Fibroblast of peridontal ligament (primary cell): ENCODE data around the gene IGFALS.
A peak's percentile ranks its signal among the peaks of the same experiment; 100 is the strongest.

Source experiments
- DNase-seq: peaks from one replicate; pipeline ENCODE4 v3.0.0-alpha.2; 2010; ENCODE audit errors: extremely low read depth

The IGFALS gene

GRCh38 chr16:1790261-1790610 is 3.3 kb downstream of the IGFALS start:
- DNase-seq, result no peak

- no peak for DNase-seq
Measured at GRCh38 chr16:1789643-1790045, 3.9 kb downstream of the IGFALS start.

DNA sequence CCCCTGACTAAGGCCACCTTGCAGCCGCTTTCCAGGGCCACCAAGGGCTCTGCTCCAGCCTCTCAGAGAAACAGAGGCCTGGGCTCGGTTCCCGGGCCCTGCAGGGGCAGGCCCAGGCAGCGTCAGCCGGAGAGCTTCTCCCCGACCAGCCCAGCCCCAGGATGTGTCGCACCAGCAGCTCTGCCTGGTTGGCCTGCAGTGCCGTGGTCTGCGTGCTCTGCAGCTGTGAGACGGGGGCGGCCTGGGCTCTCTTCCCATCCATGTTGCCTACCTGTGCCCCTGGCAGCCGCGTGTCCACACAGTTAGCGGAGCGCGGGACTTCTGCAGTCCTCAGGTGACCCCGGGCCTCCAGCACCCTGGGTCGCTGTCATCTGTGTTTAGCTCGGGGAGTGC is 4.8 kb downstream of the IGFALS start:
- DNase-seq, result no peak

GRCh38 chr16:1788095-1788707 is 5.3 kb downstream of the IGFALS start:
- no peak for DNase-seq

DNA sequence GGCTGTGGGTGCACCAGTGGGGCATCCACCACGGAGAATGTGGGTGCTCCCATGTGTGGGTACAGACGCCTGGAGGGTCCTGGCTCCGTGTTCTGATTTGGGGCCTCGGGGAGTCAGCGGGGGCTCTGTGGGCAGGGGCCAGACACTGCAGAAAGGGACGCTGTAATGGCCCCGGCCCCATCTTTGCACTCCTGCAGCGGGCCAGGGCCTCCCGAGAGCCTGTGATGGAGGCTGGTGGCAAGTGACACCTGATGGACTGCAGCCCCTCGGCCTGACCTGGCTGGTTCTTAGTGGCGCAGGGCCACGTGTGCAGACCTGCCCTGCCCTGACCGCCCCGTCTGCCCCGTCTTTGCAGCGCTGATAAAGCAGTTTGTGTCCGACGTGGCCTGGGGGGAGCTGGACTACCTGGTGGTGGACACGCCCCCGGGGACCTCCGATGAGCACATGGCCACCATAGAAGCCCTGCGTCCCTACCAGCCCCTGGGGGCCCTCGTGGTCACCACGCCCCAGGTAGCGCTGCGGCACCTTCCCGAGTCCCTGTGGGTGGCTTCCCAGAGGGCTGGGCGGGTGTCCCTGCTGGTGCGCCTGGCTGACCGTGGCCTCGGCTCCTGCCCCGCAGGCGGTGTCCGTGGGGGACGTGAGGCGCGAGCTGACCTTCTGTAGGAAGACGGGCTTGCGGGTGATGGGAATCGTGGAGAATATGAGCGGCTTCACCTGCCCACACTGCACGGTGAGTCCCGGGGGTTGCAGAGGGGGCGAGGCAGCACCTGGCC is 6.0 kb downstream of the IGFALS start:
- DNase-seq, result no peak

- DNase-seq, result no peak
Measured at GRCh38 chr16:1787056-1787321, 6.5 kb downstream of the IGFALS start.

DNA sequence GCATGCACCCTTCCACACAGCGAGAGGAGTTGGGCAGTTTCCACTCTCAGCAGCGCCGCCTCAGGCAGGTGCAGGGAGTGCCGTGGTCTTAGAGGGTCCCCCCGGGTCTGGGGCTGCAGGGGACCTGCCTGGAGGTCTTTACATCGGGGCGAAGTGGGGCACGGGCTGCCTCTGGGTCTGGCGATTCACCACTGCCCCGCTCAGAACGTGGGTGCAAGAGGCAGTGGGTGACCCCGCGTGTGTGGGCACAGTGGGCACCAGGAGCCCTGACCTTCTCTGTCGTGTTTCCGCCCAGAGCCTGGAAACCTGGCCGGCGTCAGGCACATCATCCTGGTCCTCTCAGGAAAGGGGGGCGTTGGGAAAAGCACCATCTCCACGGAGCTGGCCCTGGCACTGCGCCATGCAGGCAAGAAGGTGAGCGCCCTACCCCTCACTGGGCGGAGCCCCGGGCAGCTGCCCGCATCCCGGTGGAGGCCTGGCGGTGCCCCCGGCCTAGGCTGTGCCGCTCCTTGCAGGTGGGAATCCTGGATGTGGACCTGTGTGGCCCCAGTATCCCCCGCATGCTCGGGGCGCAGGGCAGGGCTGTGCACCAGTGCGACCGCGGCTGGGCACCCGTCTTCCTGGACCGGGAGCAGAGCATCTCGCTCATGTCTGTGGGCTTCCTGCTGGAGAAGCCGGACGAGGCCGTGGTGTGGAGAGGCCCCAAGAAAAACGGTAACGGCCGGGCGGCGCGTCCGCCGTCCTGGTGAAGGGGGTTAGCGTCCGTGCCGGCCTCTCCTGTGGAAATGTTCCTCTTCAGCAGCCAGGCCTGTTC is 7.1 kb downstream of the IGFALS start:
- no peak for DNase-seq

DNA sequence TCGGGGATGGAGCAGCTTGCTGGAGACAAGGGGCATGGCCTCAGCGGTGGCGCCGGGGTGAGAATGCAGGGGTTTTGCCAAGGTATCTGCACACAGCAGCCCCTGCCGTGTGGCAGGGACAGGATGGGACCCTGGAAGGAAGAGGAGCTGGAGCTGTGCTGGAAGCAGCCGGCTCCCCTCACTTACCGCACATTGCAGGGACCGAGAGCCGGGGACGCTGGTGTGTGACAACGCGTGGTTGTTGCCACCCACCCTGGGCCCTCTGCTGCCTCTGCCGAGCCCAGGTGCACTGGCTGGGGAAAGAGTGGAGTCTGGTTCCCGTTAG is 7.7 kb downstream of the IGFALS start:
- DNase-seq, result no peak

- no peak for DNase-seq
Measured at GRCh38 chr16:1784977-1785845, 8.3 kb downstream of the IGFALS start.

DNA sequence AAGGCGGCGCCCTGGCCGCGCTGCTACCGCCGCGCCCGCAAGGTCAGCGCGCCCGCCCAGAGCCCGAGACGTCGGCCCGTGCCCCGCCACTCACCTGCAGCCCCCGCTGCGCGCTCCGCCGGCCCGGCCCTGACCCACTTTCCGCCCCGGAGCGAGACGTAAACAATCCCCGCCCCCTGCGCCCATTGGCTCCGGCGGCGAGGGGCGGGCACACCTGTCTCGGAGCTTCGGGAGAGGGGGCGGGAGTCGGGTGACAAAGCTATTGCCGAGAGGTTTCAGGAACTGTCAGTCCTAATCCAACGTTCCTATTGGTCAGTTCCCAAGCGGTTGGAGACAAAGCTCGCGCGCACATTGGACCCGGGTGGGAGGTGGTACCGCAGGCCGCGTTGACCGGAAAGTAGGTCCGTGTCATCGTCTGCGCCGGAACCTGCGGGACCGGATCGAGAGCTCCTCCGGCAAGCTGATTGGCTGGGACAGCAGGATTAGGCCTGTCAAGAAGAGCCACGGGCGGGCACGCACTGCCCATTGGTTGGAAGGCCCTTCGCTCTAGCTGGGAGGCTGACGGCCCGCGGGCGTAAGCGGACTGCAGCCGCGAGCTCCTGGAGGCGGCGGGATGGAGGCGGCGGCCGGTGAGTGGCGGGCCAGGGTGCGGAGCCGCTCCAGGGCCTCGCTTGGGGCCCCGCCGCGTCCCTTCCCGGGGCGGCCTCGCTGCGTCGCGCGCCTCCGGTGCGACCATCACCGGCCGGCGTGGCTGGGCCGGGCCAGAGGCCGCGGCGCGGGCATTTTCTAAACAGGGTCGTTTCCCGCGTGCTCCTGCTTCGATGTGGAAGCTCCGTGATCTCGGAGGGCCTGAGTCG is 10.9 kb downstream of the IGFALS start, which contains the start of the genes NUBP2 and SPSB3:
Gene NUBP2 (plus strand): TSS at position 553 of the 857 bp plus-strand sequence. CDS start 61 bp downstream, at position 614.
Gene SPSB3 (minus strand): TSS at position 164 of the 857 bp plus-strand sequence. CDS start 1,088 bp downstream, outside the sequence.
- peak; percentile 100 for DNase-seq

DNA sequence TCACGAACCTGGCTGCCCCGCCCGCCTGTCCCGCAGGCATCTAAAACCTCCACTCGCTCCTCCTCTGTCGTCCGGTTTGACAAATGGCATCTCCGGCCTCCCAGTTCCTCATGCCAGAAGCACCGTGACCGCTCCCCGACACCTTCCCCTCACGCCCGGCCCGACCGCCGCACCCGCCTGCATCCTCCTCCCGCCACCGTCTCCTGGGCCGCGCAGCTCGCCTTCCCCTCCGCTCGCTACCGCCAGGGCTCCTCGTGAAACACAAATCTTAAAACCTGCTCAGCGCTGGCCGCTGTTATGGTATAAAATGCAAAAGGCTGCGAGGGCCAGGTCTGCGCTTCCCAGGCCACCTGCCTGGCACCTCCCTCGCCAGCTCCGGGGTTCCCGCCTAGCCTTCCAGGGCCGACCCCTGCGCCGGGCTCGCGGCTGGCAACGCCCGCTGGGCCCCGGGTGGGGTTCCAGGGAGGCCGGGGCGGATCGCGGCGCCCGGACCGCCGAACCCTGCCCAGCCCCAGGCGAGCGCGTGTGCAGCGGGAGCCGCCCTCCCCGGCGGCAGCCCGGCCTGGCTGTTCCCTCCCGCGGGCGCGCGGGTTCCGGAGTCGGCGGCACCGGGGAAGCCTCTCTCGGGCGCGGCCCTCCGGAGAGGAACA is 11.6 kb downstream of the IGFALS start:
- peak; percentile 8 for DNase-seq

DNA sequence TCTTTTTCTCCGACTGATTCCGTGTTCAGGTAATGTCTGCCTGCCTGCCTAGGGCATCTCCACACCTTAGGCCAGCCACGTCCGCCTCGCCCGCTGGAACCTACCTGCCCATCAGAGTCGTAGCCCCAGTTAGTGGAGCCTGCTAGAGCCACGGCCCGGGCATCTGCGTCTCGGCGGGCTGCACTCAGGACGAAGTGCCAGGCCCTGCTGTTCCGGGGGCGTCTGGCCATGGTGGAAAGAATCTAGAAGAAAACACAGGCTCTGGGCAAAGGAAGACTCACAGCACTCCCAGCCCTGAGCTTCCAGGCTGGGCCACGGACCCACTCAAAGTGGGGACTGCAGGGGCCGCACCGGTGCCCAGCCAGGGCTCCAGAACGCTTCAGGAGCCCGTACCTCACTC is 12.3 kb downstream of the IGFALS start:
- DNase-seq, result no peak

DNA sequence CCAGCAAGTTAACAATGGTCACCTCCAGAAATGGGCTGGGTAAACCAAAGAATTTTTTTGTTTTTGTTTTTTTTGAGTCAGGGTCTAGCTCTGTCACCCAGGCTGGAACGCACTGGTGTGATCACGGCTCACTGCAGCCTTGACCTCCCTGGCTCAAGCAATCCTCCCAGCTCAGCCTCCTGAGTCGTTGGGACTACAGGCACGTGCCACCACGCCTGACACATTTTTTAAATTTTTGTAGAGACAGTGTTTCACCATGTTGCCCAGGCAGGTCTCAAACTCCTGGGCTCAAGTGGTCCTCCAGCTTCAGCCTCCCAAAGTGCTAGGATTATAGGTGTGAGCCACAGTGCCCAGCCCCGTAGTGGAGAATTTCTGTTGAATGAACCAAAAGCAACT is 12.8 kb downstream of the IGFALS start:
- no peak for DNase-seq

- DNase-seq, result no peak
Measured at GRCh38 chr16:1779741-1780676, 13.5 kb downstream of the IGFALS start.

DNA sequence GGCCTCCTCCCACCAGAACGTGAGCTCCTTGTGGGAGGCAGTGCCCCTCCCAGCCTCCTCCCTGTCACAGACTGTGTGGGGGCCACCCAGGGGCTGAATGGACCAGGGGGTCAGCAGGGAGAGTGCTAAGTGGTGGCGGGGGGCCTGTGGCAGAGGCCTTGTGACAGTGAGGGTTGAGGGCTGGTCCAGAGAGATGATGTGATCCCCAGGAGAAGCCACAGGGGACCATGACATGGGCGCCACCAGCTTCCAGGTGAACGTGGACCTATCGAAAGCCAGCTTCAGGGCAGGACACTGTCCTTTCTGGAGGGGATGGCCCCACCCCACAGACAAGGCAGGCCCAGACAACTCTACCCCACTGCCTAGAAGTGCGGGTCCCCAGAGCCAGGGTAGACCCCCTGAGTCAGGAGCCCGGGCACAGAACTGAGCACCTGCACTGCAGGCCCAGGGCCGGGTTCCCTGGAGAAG is 14.2 kb downstream of the IGFALS start:
- DNase-seq, result no peak

- DNase-seq, result no peak
Measured at GRCh38 chr16:1778200-1779179, 15.0 kb downstream of the IGFALS start.

- no peak for DNase-seq
Measured at GRCh38 chr16:1777375-1778199, 15.9 kb downstream of the IGFALS start.
